Activated CD8-positive, alpha-beta memory T cell treated with anti-CD3 and anti-CD28 coated beads, Interleukin-2, amount 10 ng/mL, durations not matched to agents 7 days and 5 days (primary cell): ENCODE results near the gene SAMD4A. TPM values are rescaled to one million over a fixed set of nuclear protein-coding genes. Genes with fewer than 3 reads are reported as not detected.

Experiments
- ATAC-seq: fragments of 150-1000 bp; cut with Tn5 transposase; one replicate; pipeline ENCODE4 v1.10.0; 2021; ENCODE audit warnings: moderate library complexity
- CTCF ChIA-PET: fragments of 350-600 bp; sonication (Branson Sonifier 250); formaldehyde crosslinking; loops from one replicate; lab custom pipeline; 2021; ENCODE audit warnings: antibody characterized with exemption; lab: Charles Lee
- DNase-seq: peaks from one replicate; pipeline ENCODE4 v3.0.0-alpha.2; 2020
- H3K27ac Mint-ChIP-seq: one replicate; pipeline ENCODE4 v1.8.0; 2021; ENCODE audit warnings: mild to moderate bottlenecking, mixed read lengths
- H3K27me3 Mint-ChIP-seq: one replicate; pipeline ENCODE4 v1.8.0; 2021; ENCODE audit warnings: mixed read lengths
- H3K36me3 Mint-ChIP-seq: one replicate; pipeline ENCODE4 v1.8.0; 2021; ENCODE audit warnings: mild to moderate bottlenecking, mixed read lengths
- H3K4me1 Mint-ChIP-seq: one replicate; pipeline ENCODE4 v1.8.0; 2021; ENCODE audit warnings: mixed read lengths
- H3K4me3 Mint-ChIP-seq: one replicate; pipeline ENCODE4 v1.8.0; 2021; ENCODE audit warnings: mild to moderate bottlenecking, moderate library complexity, mixed read lengths
- H3K9me3 Mint-ChIP-seq: one replicate; pipeline ENCODE4 v1.8.0; 2022; ENCODE audit warnings: low read depth, mixed read lengths
- total RNA-seq, 2 experiments: library from RNA; stranded (reverse); gene quantifications; one replicate each; pipeline ENCODE4 v1.2.3, GENCODE V29; 2021

SAMD4A gene
- total RNA-seq, 2 experiments from 2014 or later: 1.6 to 1.7 TPM

- Mint-ChIP-seq H3K36me3 (no peaks in the 10 kb centered on the region), H3K27ac (no peak overlapping the region), H3K9me3 (no peaks in the 10 kb centered on the region), H3K27me3 (peaks cover 30% of the 10 kb centered on the region), H3K4me3 (no peak overlapping the region), H3K4me1 (peaks cover 18% of the 10 kb centered on the region)
- no peak for DNase-seq
- ATAC-seq: no peak
- CTCF ChIA-PET: no interaction called here
Measured at GRCh38 chr14:54754623-54755386, 187.9 kb downstream of the SAMD4A start.

GRCh38 chr14:54756656-54757392 is 189.9 kb downstream of the SAMD4A start:
- H3K9me3 Mint-ChIP-seq: no peaks in the 10 kb centered on the region
- no peak overlapping the region for H3K27ac Mint-ChIP-seq
- H3K4me3 Mint-ChIP-seq: no peak overlapping the region
- peaks cover 31% of the 10 kb centered on the region for H3K27me3 Mint-ChIP-seq
- peaks cover 18% of the 10 kb centered on the region for H3K4me1 Mint-ChIP-seq
- CTCF ChIA-PET: interaction anchor here (0.7 to 2.0 kb wide), 6 partner anchors 9 to 1177 kb away, joined by 3 to 9 read pairs (median 4); no protein-coding TSS in a partner anchor
- H3K36me3 Mint-ChIP-seq: no peaks in the 10 kb centered on the region
- ATAC-seq (no peak), DNase-seq (no peak)

- no peak overlapping the region for H3K4me3 Mint-ChIP-seq
- no peaks in the 10 kb centered on the region for H3K36me3 Mint-ChIP-seq
- no peak for DNase-seq
- H3K27me3 Mint-ChIP-seq: peaks cover 23% of the 10 kb centered on the region
- no peak overlapping the region for H3K27ac Mint-ChIP-seq
- no peaks in the 10 kb centered on the region for H3K9me3 Mint-ChIP-seq
- CTCF ChIA-PET: interaction anchor here (1.0 to 2.0 kb wide), 3 partner anchors 10 to 15 kb away, joined by 3 to 9 read pairs (median 6); no protein-coding TSS in a partner anchor
- no peak for ATAC-seq
- peaks cover 18% of the 10 kb centered on the region for H3K4me1 Mint-ChIP-seq
Measured at GRCh38 chr14:54758041-54758440, 191.1 kb downstream of the SAMD4A start.

GRCh38 chr14:54759982-54760585 is 193.2 kb downstream of the SAMD4A start:
- H3K4me3 Mint-ChIP-seq: no peak overlapping the region
- peaks cover 17% of the 10 kb centered on the region for H3K27me3 Mint-ChIP-seq
- H3K36me3 Mint-ChIP-seq: no peaks in the 10 kb centered on the region
- H3K4me1 Mint-ChIP-seq: peaks cover 18% of the 10 kb centered on the region
- no peak for ATAC-seq
- CTCF ChIA-PET: interaction anchor here (1.4 kb wide), 1 partner anchor 13 kb away, joined by 7 read pairs; no protein-coding TSS in a partner anchor
- no peaks in the 10 kb centered on the region for H3K9me3 Mint-ChIP-seq
- no peak overlapping the region for H3K27ac Mint-ChIP-seq
- DNase-seq: no peak

GRCh38 chr14:54760866-54761575 is 194.1 kb downstream of the SAMD4A start:
- Mint-ChIP-seq H3K27ac (no peak overlapping the region), H3K27me3 (peaks cover 17% of the 10 kb centered on the region), H3K36me3 (no peaks in the 10 kb centered on the region), H3K4me1 (peaks cover 18% of the 10 kb centered on the region), H3K4me3 (no peak overlapping the region), H3K9me3 (no peaks in the 10 kb centered on the region)
- ATAC-seq: no peak
- DNase-seq: no peak
- CTCF ChIA-PET: no interaction called here

GRCh38 chr14:54761835-54762234 is 194.9 kb downstream of the SAMD4A start:
- Mint-ChIP-seq H3K4me3 (no peak overlapping the region), H3K27me3 (peaks cover 14% of the 10 kb centered on the region), H3K9me3 (no peaks in the 10 kb centered on the region), H3K36me3 (no peaks in the 10 kb centered on the region), H3K4me1 (peaks cover 11% of the 10 kb centered on the region), H3K27ac (no peak overlapping the region)
- ATAC-seq: no peak
- CTCF ChIA-PET: no interaction called here
- no peak for DNase-seq

- no peak for DNase-seq
- no peaks in the 10 kb centered on the region for H3K36me3 Mint-ChIP-seq
- H3K27me3 Mint-ChIP-seq: peaks cover 11% of the 10 kb centered on the region
- CTCF ChIA-PET: interaction anchor here (0.7 kb wide), 1 partner anchor 43 kb away, joined by 3 read pairs; no protein-coding TSS in a partner anchor
- H3K4me3 Mint-ChIP-seq: no peak overlapping the region
- H3K9me3 Mint-ChIP-seq: no peaks in the 10 kb centered on the region
- H3K27ac Mint-ChIP-seq: no peak overlapping the region
- ATAC-seq: no peak
- H3K4me1 Mint-ChIP-seq: peaks cover 7% of the 10 kb centered on the region
Measured at GRCh38 chr14:54762296-54762695, 195.4 kb downstream of the SAMD4A start.

- CTCF ChIA-PET: interaction anchor here (2.2 kb wide), 1 partner anchor 10 kb away, joined by 12 read pairs; no protein-coding TSS in a partner anchor
- H3K4me3 Mint-ChIP-seq: no peak overlapping the region
- no peak overlapping the region for H3K27ac Mint-ChIP-seq
- H3K4me1 Mint-ChIP-seq: no peaks in the 10 kb centered on the region
- no peak for DNase-seq
- H3K9me3 Mint-ChIP-seq: no peaks in the 10 kb centered on the region
- no peak for ATAC-seq
- peaks cover 15% of the 10 kb centered on the region for H3K27me3 Mint-ChIP-seq
- no peaks in the 10 kb centered on the region for H3K36me3 Mint-ChIP-seq
Measured at GRCh38 chr14:54763761-54764160, 196.8 kb downstream of the SAMD4A start.

GRCh38 chr14:54766276-54767138 is 199.6 kb downstream of the SAMD4A start:
- ATAC-seq: no peak
- no peaks in the 10 kb centered on the region for H3K4me1 Mint-ChIP-seq

GRCh38 chr14:54767139-54767431 is 200.2 kb downstream of the SAMD4A start:
- H3K27ac Mint-ChIP-seq: no peak overlapping the region
- CTCF ChIA-PET: interaction anchor here (1.5 kb wide), 2 partner anchors 38 to 203 kb away, joined by 3 to 4 read pairs; no protein-coding TSS in a partner anchor
- DNase-seq: no peak
- no peaks in the 10 kb centered on the region for H3K36me3 Mint-ChIP-seq
- peaks cover under 1% of the 10 kb centered on the region for H3K4me1 Mint-ChIP-seq
- H3K9me3 Mint-ChIP-seq: no peaks in the 10 kb centered on the region
- H3K27me3 Mint-ChIP-seq: peaks cover 23% of the 10 kb centered on the region
- no peak for ATAC-seq
- no peak overlapping the region for H3K4me3 Mint-ChIP-seq

More at GRCh38 chr14:54766276-54767138, 199.6 kb downstream of the SAMD4A start:
- peaks cover 23% of the 10 kb centered on the region for H3K27me3 Mint-ChIP-seq
- no peaks in the 10 kb centered on the region for H3K9me3 Mint-ChIP-seq
- DNase-seq: no peak
- CTCF ChIA-PET: interaction anchor here (1.5 kb wide), 2 partner anchors 39 to 203 kb away, joined by 3 to 4 read pairs; no protein-coding TSS in a partner anchor
- H3K4me3 Mint-ChIP-seq: no peak overlapping the region
- H3K36me3 Mint-ChIP-seq: no peaks in the 10 kb centered on the region
- no peak overlapping the region for H3K27ac Mint-ChIP-seq

GRCh38 chr14:54767450-54767849 is 200.5 kb downstream of the SAMD4A start:
- DNase-seq (no peak), ATAC-seq (no peak)
- Mint-ChIP-seq H3K4me1 (peaks cover 4% of the 10 kb centered on the region), H3K36me3 (no peaks in the 10 kb centered on the region), H3K4me3 (no peak overlapping the region), H3K9me3 (no peaks in the 10 kb centered on the region), H3K27me3 (peaks cover 24% of the 10 kb centered on the region), H3K27ac (no peak overlapping the region)
- CTCF ChIA-PET: interaction anchor here (1.5 kb wide), 2 partner anchors 38 to 203 kb away, joined by 3 to 4 read pairs; no protein-coding TSS in a partner anchor

- H3K4me3 Mint-ChIP-seq: no peak overlapping the region
- DNase-seq (no peak), ATAC-seq (no peak)
- no peaks in the 10 kb centered on the region for H3K36me3 Mint-ChIP-seq
- H3K4me1 Mint-ChIP-seq: peaks cover 16% of the 10 kb centered on the region
- H3K27me3 Mint-ChIP-seq: peaks cover 25% of the 10 kb centered on the region
- H3K27ac Mint-ChIP-seq: no peak overlapping the region
- H3K9me3 Mint-ChIP-seq: no peaks in the 10 kb centered on the region
- CTCF ChIA-PET: no interaction called here
Measured at GRCh38 chr14:54768501-54769129, 201.7 kb downstream of the SAMD4A start.
